ENCODE data around the gene C14orf180. TPM values are rescaled to one million over a fixed set of nuclear protein-coding genes. Genes with fewer than 3 reads are reported as not detected.
A peak's percentile ranks its signal among the peaks of the same experiment; 100 is the strongest.

C14orf180 gene
- total and polyA plus RNA-seq, 2 of the 8 experiments (the other 6 are each of a cell fraction or from before 2014, with no cell fraction given): not detected

GRCh38 chr14:104555430-104556255, 23.9 kb upstream of the C14orf180 start:
- no peak overlapping the region for H3K4ac ChIP-seq (replicated peaks; ENCODE audit: insufficient read length, low read depth, low read length)
- no peaks in the 10 kb centered on the region for H3K4me1 ChIP-seq (replicated peaks in 1 of 4; ENCODE audit: control insufficient read depth in 3 of 4, insufficient read depth in 4 of 4, low read length in 3 of 4)
- H3K56ac ChIP-seq (replicated peaks; ENCODE audit: insufficient read length, low read depth, low read length): no peak overlapping the region
- H3K27ac ChIP-seq (ENCODE audit: low read depth, low read length): no peak overlapping the region
- H4K5ac ChIP-seq (ENCODE audit: insufficient read length, low read depth, low read length): no peak overlapping the region
- H2AFZ ChIP-seq (ENCODE audit: low read length): no peak overlapping the region
- no peak overlapping the region for H2BK5ac ChIP-seq (ENCODE audit: low read depth, low read length)
- H3K23me2 ChIP-seq (ENCODE audit: low read depth, low read length): no peaks in the 10 kb centered on the region
- DNase-seq (ENCODE audit: low read depth in 1 of 2, low spot score in 2 of 2) (no peak), FAIRE-seq (no peak)
- no peak overlapping the region for H3K9ac ChIP-seq (replicated peaks in 1 of 4; ENCODE audit: extremely low read depth in 1 of 4, low read depth in 3 of 4, low read length in 3 of 4)
- H4K8ac ChIP-seq (ENCODE audit: extremely low read depth, insufficient read depth, low read length): 0 out of 2 replicates have a peak overlapping the region, but pooled peaks have one; percentile 51
- ChIA-PET POLR2A (ENCODE audit: partially characterized antibody) (interaction anchor here (1.5 kb wide), 1 partner anchor 8 kb away, joined by 3 read pairs; no protein-coding TSS in a partner anchor), CTCF (ENCODE audit: partially characterized antibody) (interaction anchor here (0.6 to 3.2 kb wide), 6 partner anchors 9 to 478 kb away, joined by 3 to 13 read pairs (median 3); no protein-coding TSS in a partner anchor)
- no peak overlapping the region for H3K4me3 ChIP-seq (ENCODE audit: extremely low read depth in 1 of 4, insufficient read depth in 2 of 4, low read depth in 3 of 4, low read length in 4 of 4)
- no peaks in the 10 kb centered on the region for H3K79me1 ChIP-seq (ENCODE audit: low read depth, low read length)
- TF ChIP-seq TCF12 (IDR thresholded peaks at IDR 0.05; ENCODE audit: low read depth, low read length): no peak
- H3K23ac ChIP-seq (ENCODE audit: insufficient read length): no peak overlapping the region
- no peak overlapping the region for H2BK120ac ChIP-seq (replicated peaks; ENCODE audit: low read depth, low read length)
- no peak overlapping the region for H4K91ac ChIP-seq (replicated peaks; ENCODE audit: insufficient read length, low read length)
- no peak overlapping the region for H2BK20ac ChIP-seq (ENCODE audit: low read length)
- 95% methylated on average over 10 of the region's 11 CpGs; no CpG with 5 or more reads in 1 of the 2 experiments for WGBS, 2 experiments (ENCODE audit: extremely low coverage in 1 of 2, insufficient coverage in 1 of 2, insufficient read length in 1 of 2, insufficient replicate concordance in 2 of 2, low coverage in 1 of 2, low lambda C conversion rate in 2 of 2, missing lambda C conversion rate in 1 of 2)
- no peaks in the 10 kb centered on the region for H3K36me3 ChIP-seq (ENCODE audit: control insufficient read depth in 2 of 4, insufficient read depth in 4 of 4, low read length in 3 of 4)
- H3K18ac ChIP-seq (ENCODE audit: extremely low read depth, low read length): no peak overlapping the region
- H2BK15ac ChIP-seq (ENCODE audit: low read length): no peak overlapping the region
- no peak overlapping the region for H3K4me2 ChIP-seq (ENCODE audit: insufficient read depth in 1 of 2, low read depth in 2 of 2, low read length in 2 of 2)
- H3K79me2 ChIP-seq (ENCODE audit: control insufficient read depth in 1 of 2, insufficient read depth in 2 of 2, low read length in 2 of 2): no peaks in the 10 kb centered on the region
- H3K14ac ChIP-seq (ENCODE audit: insufficient read length): no peak overlapping the region
- H2BK12ac ChIP-seq (ENCODE audit: low read depth, low read length): no peak overlapping the region
- H4K20me1 ChIP-seq (replicated peaks in 1 of 2; ENCODE audit: control insufficient read depth in 1 of 2, insufficient read depth in 2 of 2, low read length in 2 of 2): peaks cover 0 to 3% of the 10 kb centered on the region in 2 experiments
- no peaks in the 10 kb centered on the region for H3K9me3 ChIP-seq (ENCODE audit: insufficient read depth in 2 of 2, low read depth in 1 of 2, low read length in 1 of 2)
- no peaks in the 10 kb centered on the region for H3K27me3 ChIP-seq (replicated peaks in 1 of 4; ENCODE audit: control insufficient read depth in 3 of 4, extremely low read depth in 1 of 4, insufficient read depth in 3 of 4, low read length in 3 of 4)
- no peak overlapping the region for H2AK5ac ChIP-seq (ENCODE audit: low read depth, low read length)
